KOPT-K1 (cell line): ENCODE measurements around the gene PTPRG.

Experiments used
- H3K27ac ChIP-seq: fragments of 200-600 bp; sonication (generic); 2 replicates; pipeline ENCODE4 v1.5.1; 2016; ENCODE audit warnings: antibody characterized with exemption, mild to moderate bottlenecking, low read depth, low read length; ENCODE audit not compliant: poor library complexity, severe bottlenecking
- H3K36me3 ChIP-seq: fragments of 200-600 bp; sonication (generic); 2 replicates; pipeline ENCODE4 v1.5.1; 2017; ENCODE audit warnings: antibody characterized with exemption, mild to moderate bottlenecking, low read length, moderate library complexity; ENCODE audit not compliant: insufficient read depth
- H3K9me3 ChIP-seq: fragments of 200-600 bp; sonication (generic); 2 replicates; pipeline ENCODE4 v1.5.1; 2017; ENCODE audit warnings: antibody characterized with exemption, low read length, mild to moderate bottlenecking; ENCODE audit not compliant: insufficient read depth, poor library complexity, severe bottlenecking

Gene PTPRG

GRCh38 chr3:62142331-62143085, 581.1 kb downstream of the PTPRG start:
- Histone ChIP-seq H3K36me3 (no peaks in the 10 kb centered on the region), H3K27ac (no peak overlapping the region), H3K9me3 (no peaks in the 10 kb centered on the region)

DNA sequence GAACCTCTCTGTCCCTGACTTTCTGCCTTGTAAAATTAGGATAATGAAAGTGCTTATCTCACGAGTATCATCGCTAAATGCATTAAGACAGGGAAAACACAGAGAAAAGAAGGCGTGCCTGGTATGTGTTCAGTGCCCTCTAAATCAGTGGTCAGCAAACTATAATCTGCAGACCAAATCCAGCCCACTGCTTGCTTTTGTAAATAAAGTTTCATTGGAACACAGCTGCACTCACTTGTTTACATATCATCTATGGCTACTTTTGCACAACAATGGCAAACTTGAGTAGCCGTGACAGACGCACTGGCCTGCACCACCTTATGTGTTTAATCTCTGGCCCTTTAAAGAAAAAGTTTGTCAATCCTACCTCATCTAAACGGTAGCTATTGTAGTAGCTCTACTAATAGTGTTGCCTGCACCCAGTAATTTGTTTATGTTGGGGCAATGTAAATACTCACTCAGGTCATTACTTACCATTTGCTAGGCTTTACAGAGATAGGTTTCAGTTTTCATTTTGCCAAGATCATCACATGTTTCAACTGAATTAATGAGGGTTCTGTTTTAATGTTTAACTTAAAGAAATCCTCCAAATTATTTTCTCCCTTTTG, 582.6 kb downstream of the PTPRG start:
- H3K36me3 ChIP-seq: no peaks in the 10 kb centered on the region
- H3K9me3 ChIP-seq: no peaks in the 10 kb centered on the region
- H3K27ac ChIP-seq: no peak overlapping the region

DNA sequence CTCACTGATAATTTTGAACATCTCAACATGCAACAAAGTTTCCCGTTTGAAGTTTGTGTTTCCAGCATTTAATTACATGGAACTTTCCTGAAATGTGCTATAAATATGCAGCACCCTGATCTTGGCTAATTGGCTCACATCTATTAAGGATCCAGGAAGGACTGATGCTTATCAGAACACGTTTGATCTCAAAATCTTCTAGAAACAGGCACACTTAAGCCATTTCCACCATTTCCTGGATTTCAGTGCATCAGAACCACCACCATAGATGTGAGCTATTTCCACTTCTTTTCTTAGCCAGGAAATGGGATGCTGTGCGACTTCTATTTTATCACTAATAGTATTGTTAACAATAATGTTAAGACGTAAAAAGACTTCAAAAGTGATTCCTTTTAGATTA, 583.1 kb downstream of the PTPRG start:
- no peaks in the 10 kb centered on the region for H3K36me3 ChIP-seq
- no peak overlapping the region for H3K27ac ChIP-seq
- H3K9me3 ChIP-seq: no peaks in the 10 kb centered on the region

- Histone ChIP-seq H3K27ac (no peak overlapping the region), H3K36me3 (no peaks in the 10 kb centered on the region), H3K9me3 (no peaks in the 10 kb centered on the region)
Measured at GRCh38 chr3:62145086-62145757, 583.9 kb downstream of the PTPRG start.

DNA sequence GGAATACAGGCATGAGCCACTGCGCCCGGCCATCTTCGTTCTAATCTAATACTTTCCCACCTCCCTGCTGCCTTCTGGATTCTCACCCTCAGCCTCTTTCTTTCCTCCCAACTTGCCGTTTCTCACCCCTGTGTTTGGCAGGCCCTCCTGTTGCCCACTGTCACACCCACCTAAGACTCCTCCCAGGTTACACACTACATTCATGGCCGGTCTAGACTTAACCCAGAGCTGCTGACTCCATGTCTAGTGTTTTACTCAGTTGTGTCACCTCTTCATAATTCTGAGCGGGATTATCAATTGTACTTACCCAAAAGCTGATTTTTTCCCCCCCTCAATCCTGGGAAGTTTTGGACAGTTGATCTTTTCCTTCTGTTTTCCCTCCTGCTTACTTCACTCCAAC, 588.2 kb downstream of the PTPRG start:
- H3K27ac ChIP-seq: no peak overlapping the region
- no peaks in the 10 kb centered on the region for H3K9me3 ChIP-seq
- no peaks in the 10 kb centered on the region for H3K36me3 ChIP-seq

- H3K9me3 ChIP-seq: no peaks in the 10 kb centered on the region
- H3K36me3 ChIP-seq: no peaks in the 10 kb centered on the region
- no peak overlapping the region for H3K27ac ChIP-seq
Measured at GRCh38 chr3:62149962-62150361, 588.6 kb downstream of the PTPRG start.

DNA sequence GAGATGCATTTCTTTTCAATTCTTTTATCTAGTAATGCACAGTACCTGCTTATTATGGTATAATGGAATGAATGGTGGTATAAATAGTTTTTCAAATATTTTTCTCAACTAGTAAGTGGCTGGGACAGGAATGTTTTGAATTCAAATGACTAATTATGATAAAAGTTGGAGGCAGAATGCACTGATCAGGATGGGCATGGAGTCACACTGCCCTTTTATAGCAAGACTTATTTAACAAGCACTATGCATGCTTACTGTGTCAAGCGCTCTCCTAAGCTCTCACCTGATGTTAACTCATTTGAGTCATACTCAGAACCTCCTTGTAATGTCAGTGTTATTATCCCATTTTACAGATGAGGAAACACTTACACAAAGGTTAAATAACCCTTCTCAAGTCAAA, 590.2 kb downstream of the PTPRG start:
- Histone ChIP-seq H3K9me3 (no peaks in the 10 kb centered on the region), H3K36me3 (no peaks in the 10 kb centered on the region)

DNA sequence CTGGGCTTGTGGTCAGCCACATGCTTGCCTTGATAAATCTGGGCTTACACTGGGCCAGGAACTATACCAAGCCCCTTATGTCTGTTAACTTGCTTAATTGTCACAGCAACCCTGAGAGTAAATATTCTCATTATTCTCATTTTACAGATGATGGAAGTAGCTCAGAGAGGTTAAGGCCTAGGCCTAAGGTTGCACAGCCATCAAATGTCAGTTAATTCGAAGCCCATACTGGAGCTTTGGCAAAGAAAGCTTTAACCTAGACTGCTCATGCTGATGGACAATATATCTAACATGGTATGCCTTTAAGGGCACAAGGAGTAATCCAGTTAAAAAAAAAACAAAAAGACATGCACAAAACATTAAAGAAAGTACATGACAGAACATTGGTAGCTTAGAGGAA, 591.9 kb downstream of the PTPRG start:
- Histone ChIP-seq H3K27ac (no peak overlapping the region), H3K36me3 (no peaks in the 10 kb centered on the region), H3K9me3 (no peaks in the 10 kb centered on the region)

More for the DNA sequence above, 590.2 kb downstream of the PTPRG start:
- H3K27ac ChIP-seq: no peak overlapping the region

- Histone ChIP-seq H3K9me3 (no peaks in the 10 kb centered on the region), H3K27ac (no peak overlapping the region), H3K36me3 (no peaks in the 10 kb centered on the region)
Measured at GRCh38 chr3:62154457-62155148, 593.2 kb downstream of the PTPRG start.

DNA sequence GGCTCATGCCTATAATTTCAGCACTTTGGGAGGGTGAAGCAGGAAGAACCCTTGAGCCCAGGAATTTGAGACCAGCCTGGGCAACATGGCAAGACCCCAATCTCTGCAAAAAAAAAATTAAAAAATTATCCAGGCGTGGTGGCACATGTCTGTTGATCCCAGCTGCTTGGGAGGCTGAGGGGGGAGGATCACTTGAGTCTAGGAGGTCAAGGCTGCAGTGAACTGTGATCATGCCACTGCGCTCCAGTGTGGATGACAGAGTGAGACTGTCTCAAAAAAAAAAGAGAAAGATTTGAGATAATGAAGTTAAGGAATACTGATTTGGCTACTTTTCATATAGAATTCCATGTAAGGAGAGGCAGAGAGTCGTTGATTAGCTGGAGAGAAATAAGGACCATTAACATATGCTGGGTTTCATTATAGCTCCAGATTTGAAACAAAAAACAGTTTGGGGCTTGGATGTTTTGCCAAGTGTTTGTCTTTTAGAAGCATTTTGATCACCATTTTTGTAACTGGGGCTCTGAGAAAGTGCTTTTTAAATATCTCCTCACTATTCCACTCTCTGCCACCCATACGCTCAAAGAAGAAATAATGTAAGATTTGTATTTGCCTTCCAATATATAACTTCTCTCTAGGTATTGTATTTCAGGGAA, 597.8 kb downstream of the PTPRG start:
- Histone ChIP-seq H3K36me3 (no peaks in the 10 kb centered on the region), H3K9me3 (no peaks in the 10 kb centered on the region)

GRCh38 chr3:62159709-62160092, 598.3 kb downstream of the PTPRG start:
- Histone ChIP-seq H3K27ac (no peak overlapping the region), H3K9me3 (no peaks in the 10 kb centered on the region), H3K36me3 (no peaks in the 10 kb centered on the region)

More for the DNA sequence above, 597.8 kb downstream of the PTPRG start:
- H3K27ac ChIP-seq: no peak overlapping the region

DNA sequence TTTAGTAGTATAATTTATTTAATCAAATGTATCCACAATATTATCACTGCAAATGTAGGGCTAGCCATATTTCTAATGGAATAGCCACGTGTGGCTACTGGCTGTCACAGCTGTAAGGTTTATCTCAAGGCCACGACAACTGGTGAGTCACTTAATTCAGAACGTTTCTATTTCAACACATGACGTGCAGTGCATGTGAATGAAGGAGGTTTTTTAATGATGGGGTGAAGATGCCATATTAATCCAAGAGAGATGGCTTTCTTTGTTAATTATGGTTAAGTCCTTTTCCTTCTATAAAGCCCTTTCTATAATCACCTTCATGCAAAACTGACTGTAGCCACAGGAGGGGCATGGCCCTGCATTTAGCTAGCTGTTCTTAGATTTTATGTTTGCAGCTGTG, 600.0 kb downstream of the PTPRG start:
- Histone ChIP-seq H3K9me3 (no peaks in the 10 kb centered on the region), H3K27ac (no peak overlapping the region), H3K36me3 (no peaks in the 10 kb centered on the region)

GRCh38 chr3:62164196-62164595, 602.8 kb downstream of the PTPRG start:
- H3K9me3 ChIP-seq: no peaks in the 10 kb centered on the region
- no peaks in the 10 kb centered on the region for H3K36me3 ChIP-seq
- no peak overlapping the region for H3K27ac ChIP-seq

DNA sequence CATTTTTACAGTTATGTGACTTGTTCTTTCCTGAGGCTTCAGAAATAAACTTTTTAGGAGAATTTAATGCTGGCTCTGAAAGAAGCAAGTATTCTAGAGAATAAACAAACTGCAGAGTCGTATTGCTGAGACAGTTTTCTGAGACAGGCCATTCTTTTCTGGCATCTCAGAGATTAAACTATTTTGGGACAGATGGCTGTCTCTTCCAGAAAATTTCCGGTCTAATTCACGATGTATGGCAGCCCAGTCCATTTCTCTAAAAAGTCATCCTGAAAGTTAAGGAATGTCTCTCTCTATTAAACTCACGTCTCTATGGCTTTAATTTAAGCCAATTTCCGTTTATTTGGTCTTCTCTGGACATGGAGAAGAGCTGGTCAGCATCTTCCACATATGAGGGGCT, 603.4 kb downstream of the PTPRG start:
- Histone ChIP-seq H3K36me3 (no peaks in the 10 kb centered on the region), H3K27ac (no peak overlapping the region), H3K9me3 (no peaks in the 10 kb centered on the region)
